Ovary (tissue), 3 donors: ENCODE results near the gene TFAP2D.

Experiments
- EP300 ChIP-seq: sonication (generic); formaldehyde crosslinking; IDR thresholded peaks from one replicate; pipeline ENCODE4 v1.6.1; 2017; ENCODE audit warnings: antibody characterized with exemption
- POLR2A ChIP-seq: fragments of 450-650 bp; IDR thresholded peaks from one replicate; pipeline ENCODE4 v1.6.1; 2017; ENCODE audit warnings: antibody characterized with exemption, mild to moderate bottlenecking, moderate library complexity
- TF ChIP-seq, protein P1 (sequence below), 3 donors: fragments of 450-650 bp in 2 of 3; fragments of 200-600 bp in 1 of 3; IDR thresholded peaks; one replicate each; pipeline versions ENCODE4 v1.5.1 to v1.8.0; 2016 to 2022; ENCODE audit warnings: antibody characterized with exemption in 3 of 3, mild to moderate bottlenecking in 1 of 3
- donor health status: DM: no; HTN: no; CAD: no.

DNA sequence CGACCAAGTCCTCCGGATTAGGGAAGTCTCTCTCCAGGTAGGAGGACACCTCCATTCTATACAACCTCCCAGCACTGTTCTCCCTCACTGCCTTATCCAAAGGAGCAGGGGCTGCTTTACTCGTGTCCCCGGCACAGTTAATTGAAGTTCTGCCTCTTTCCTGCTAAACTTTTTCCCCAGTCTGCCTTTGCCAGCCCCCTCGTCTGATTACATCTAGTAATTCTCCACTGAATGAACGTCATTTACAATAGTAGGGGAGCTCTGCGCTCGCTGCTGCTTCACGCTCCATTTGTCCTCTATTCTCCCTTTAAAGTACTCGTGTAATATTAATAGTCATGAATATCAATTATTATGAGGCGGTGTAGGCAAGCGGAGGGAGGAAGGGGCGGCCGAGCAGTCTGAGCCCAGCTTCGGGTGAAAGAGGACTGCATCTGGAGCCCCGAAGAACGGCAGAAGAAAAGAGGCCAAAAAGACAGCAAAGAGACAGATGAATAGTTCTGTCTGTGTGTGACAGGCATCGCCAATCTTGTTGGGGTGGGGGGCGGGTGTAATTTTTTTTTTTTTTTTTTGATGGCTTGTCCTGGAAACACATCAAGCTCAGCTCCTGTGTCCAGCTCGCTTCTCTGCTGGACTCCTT is 108.2 kb downstream of the TFAP2D start:
- TF ChIP-seq POLR2A, result no peak
- TF ChIP-seq, protein P1, sequence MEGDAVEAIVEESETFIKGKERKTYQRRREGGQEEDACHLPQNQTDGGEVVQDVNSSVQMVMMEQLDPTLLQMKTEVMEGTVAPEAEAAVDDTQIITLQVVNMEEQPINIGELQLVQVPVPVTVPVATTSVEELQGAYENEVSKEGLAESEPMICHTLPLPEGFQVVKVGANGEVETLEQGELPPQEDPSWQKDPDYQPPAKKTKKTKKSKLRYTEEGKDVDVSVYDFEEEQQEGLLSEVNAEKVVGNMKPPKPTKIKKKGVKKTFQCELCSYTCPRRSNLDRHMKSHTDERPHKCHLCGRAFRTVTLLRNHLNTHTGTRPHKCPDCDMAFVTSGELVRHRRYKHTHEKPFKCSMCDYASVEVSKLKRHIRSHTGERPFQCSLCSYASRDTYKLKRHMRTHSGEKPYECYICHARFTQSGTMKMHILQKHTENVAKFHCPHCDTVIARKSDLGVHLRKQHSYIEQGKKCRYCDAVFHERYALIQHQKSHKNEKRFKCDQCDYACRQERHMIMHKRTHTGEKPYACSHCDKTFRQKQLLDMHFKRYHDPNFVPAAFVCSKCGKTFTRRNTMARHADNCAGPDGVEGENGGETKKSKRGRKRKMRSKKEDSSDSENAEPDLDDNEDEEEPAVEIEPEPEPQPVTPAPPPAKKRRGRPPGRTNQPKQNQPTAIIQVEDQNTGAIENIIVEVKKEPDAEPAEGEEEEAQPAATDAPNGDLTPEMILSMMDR (IDR thresholded peaks at IDR 0.05), result no peak
- no peak for TF ChIP-seq EP300
